ENCODE results near the gene AKNA. TPM values are rescaled to one million over a fixed set of nuclear protein-coding genes. Genes with fewer than 3 reads are reported as not detected.

Gene AKNA
- polyA plus RNA-seq, 3 donors, result 3.3 to 147 (median 7.3) TPM

DNA sequence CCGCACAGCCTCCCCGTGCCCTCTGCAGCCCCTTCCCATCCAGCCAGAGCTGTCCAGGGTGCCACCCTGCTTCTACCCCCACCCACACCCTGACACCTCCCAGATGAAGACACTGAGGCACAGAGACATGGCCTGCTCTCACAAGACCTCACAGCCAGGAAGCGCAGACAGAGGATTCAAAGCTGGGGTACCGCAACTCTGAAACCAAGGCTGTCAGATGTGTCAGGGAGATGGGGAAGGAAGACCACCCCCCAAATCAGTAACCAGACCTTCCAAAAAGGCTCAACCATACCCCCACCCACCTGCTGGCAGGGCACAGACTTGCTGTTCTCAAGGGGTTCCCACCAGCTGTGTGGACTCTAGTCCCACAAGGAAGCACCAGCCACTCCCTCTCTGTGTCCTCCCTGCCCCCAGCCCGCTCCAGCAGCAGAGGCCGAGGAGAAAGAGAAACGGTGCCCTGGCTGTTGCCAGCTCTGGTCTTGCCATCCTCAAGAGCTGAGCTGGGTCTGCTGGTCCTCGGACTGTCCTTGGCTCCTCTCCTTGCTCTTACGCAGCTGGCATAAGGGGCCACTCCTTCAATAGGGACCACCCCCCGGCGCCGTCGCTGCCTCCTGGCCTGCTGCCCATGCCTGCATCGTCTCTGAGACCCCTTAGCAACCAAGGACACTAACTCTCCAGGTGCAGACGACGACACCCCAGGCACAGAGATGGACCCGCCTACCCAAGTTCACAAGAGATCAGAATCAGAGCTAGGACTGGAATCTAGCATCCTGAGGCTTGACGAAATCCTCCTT is 699 bp downstream of the AKNA start:
- Histone ChIP-seq H2AFZ (ENCODE audit: insufficient read depth, low read depth, low read length, poor library complexity, severe bottlenecking) (peak overlapping the region; percentile 32), H3K27me3 (ENCODE audit: control insufficient read depth in 2 of 2, insufficient read depth in 2 of 2, low read length in 2 of 2) (no peaks in the 10 kb centered on the region), H3K9ac (ENCODE audit: insufficient read depth, low read length, poor library complexity, severe bottlenecking) (peak overlapping the region; percentile 87), H3K4me3 (replicated peaks in 1 of 3; ENCODE audit: low read depth in 2 of 3, low read length in 3 of 3) (peak overlapping the region; percentile 68 to 89 (median 88)), H3K4me2 (replicated peaks; ENCODE audit: extremely low read depth, low read length, poor library complexity, severe bottlenecking) (peak overlapping the region; percentile 81), H4K20me1 (ENCODE audit: insufficient read depth, low read length) (peaks cover 52% of the 10 kb centered on the region), H3K27ac (ENCODE audit: low read depth in 1 of 2, low read length in 2 of 2) (peak overlapping the region; percentile 98 to 100), H3K4me1 (ENCODE audit: control insufficient read depth in 1 of 2, insufficient read depth in 2 of 2, low read length in 2 of 2) (peaks cover 74 to 80% of the 10 kb centered on the region in 2 donors), H3K79me2 (ENCODE audit: insufficient read depth, low read length) (peaks cover 99% of the 10 kb centered on the region), H3K9me3 (replicated peaks in 1 of 2; ENCODE audit: control insufficient read depth in 1 of 2, insufficient read depth in 1 of 2, low read length in 2 of 2) (no peaks in the 10 kb centered on the region), H3K36me3 (replicated peaks in 1 of 2; ENCODE audit: control insufficient read depth in 1 of 2, insufficient read depth in 2 of 2, low read length in 2 of 2) (peaks cover 2 to 18% of the 10 kb centered on the region in 2 donors)
- TF ChIP-seq, protein P1, sequence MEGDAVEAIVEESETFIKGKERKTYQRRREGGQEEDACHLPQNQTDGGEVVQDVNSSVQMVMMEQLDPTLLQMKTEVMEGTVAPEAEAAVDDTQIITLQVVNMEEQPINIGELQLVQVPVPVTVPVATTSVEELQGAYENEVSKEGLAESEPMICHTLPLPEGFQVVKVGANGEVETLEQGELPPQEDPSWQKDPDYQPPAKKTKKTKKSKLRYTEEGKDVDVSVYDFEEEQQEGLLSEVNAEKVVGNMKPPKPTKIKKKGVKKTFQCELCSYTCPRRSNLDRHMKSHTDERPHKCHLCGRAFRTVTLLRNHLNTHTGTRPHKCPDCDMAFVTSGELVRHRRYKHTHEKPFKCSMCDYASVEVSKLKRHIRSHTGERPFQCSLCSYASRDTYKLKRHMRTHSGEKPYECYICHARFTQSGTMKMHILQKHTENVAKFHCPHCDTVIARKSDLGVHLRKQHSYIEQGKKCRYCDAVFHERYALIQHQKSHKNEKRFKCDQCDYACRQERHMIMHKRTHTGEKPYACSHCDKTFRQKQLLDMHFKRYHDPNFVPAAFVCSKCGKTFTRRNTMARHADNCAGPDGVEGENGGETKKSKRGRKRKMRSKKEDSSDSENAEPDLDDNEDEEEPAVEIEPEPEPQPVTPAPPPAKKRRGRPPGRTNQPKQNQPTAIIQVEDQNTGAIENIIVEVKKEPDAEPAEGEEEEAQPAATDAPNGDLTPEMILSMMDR (IDR thresholded peaks at IDR 0.05), result no peak
- intact Hi-C loops (cut with micrococcal nuclease), result loop anchor here (1.0 to 5.0 kb wide), 4 partner anchors 10 to 40 kb away; no protein-coding TSS in a partner anchor
- H3K9me3 Mint-ChIP-seq, result peaks cover 0 to 3% (median 0%) of the 10 kb centered on the region in 7 donors
- DNase-seq, result peak in 2 of 3 donors; percentile 29 to 41
- H3K27ac Mint-ChIP-seq, result peak overlapping the region; percentile 96 to 100 (median 99)
- H3K36me3 Mint-ChIP-seq, result peaks cover 38 to 69% of the 10 kb centered on the region in 2 donors
- H3K4me1 Mint-ChIP-seq, result peaks cover 78% of the 10 kb centered on the region
- peaks cover 0 to 2% (median 0%) of the 10 kb centered on the region in 3 donors for H3K27me3 Mint-ChIP-seq (ENCODE audit: low read depth in 3 of 3)
- peak overlapping the region; percentile 97 to 98 for H3K4me3 Mint-ChIP-seq
- WGBS (ENCODE audit: insufficient coverage), result 1% methylated on average over 15 of the region's 18 CpGs

GRCh38 chr9:114386361-114386885 is 1.4 kb downstream of the AKNA start:
- Mint-ChIP-seq H3K9me3 (peaks cover 0 to 3% (median 0%) of the 10 kb centered on the region in 7 donors), H3K36me3 (peaks cover 39 to 72% of the 10 kb centered on the region in 2 donors), H3K27me3 (ENCODE audit: low read depth in 3 of 3) (no peaks in the 10 kb centered on the region), H3K4me1 (peaks cover 79% of the 10 kb centered on the region), H3K4me3 (peak overlapping the region; percentile 97 to 98), H3K27ac (peak overlapping the region; percentile 96 to 100 (median 99))
- intact Hi-C loops (cut with micrococcal nuclease), result loop anchor here (2.0 to 5.0 kb wide), 3 partner anchors 14 to 39 kb away; no protein-coding TSS in a partner anchor
- TF ChIP-seq, protein P1 (IDR thresholded peaks at IDR 0.05), result no peak
- Histone ChIP-seq H3K36me3 (replicated peaks in 1 of 2; ENCODE audit: control insufficient read depth in 1 of 2, insufficient read depth in 2 of 2, low read length in 2 of 2) (peaks cover 6 to 22% of the 10 kb centered on the region in 2 donors), H3K9me3 (replicated peaks in 1 of 2; ENCODE audit: control insufficient read depth in 1 of 2, insufficient read depth in 1 of 2, low read length in 2 of 2) (no peaks in the 10 kb centered on the region), H3K4me1 (ENCODE audit: control insufficient read depth in 1 of 2, insufficient read depth in 2 of 2, low read length in 2 of 2) (peaks cover 79 to 85% of the 10 kb centered on the region in 2 donors), H3K4me3 (replicated peaks in 1 of 3; ENCODE audit: low read depth in 2 of 3, low read length in 3 of 3) (peak overlapping the region; percentile 68 to 89 (median 88)), H2AFZ (ENCODE audit: insufficient read depth, low read depth, low read length, poor library complexity, severe bottlenecking) (peak overlapping the region; percentile 32), H3K9ac (ENCODE audit: insufficient read depth, low read length, poor library complexity, severe bottlenecking) (peak overlapping the region; percentile 87), H3K27ac (ENCODE audit: low read depth in 1 of 2, low read length in 2 of 2) (peak overlapping the region; percentile 98 to 100), H3K27me3 (ENCODE audit: control insufficient read depth in 2 of 2, insufficient read depth in 2 of 2, low read length in 2 of 2) (no peaks in the 10 kb centered on the region), H4K20me1 (ENCODE audit: insufficient read depth, low read length) (peaks cover 51% of the 10 kb centered on the region), H3K79me2 (ENCODE audit: insufficient read depth, low read length) (peaks cover 99% of the 10 kb centered on the region), H3K4me2 (replicated peaks; ENCODE audit: extremely low read depth, low read length, poor library complexity, severe bottlenecking) (peak overlapping the region; percentile 81)
- DNase-seq, result peak in 1 of 3 donors; percentile 20
- 1% methylated on average over 7 of the region's 10 CpGs for WGBS (ENCODE audit: insufficient coverage)
